HG03280 (cell line): Measurements from ENCODE around the gene KCNQ1.

Experiments used
- ATAC-seq: cut with Tn5 transposase; IDR thresholded peaks from one replicate; pipeline ENCODE4 v1.9.1; 2021; ENCODE audit warnings: mild to moderate bottlenecking, moderate library complexity; ENCODE audit not compliant: unreplicated experiment

The KCNQ1 gene

GRCh38 chr11:2704896-2705606 is 260.2 kb downstream of the KCNQ1 start:
- ATAC-seq: no peak

DNA sequence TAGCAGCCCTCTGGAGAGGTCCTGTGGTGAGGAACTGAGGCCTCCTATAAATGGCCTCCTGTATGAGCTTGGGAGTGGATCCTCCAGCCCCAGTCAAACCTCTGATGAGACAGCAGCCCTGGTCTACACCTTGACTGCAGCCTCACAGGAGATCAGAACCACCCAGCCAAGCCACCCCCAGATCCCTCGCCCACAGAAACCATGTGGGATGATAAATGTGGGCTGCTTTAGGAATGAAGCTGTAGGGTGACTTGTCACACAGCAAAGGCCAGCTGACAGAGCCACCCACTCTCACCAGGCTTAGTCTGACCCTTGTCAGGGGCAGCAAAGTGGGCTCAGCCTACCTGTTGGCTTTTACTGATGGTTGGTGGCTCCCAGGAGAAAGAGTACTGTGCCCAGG is 261.5 kb downstream of the KCNQ1 start:
- no peak for ATAC-seq

DNA sequence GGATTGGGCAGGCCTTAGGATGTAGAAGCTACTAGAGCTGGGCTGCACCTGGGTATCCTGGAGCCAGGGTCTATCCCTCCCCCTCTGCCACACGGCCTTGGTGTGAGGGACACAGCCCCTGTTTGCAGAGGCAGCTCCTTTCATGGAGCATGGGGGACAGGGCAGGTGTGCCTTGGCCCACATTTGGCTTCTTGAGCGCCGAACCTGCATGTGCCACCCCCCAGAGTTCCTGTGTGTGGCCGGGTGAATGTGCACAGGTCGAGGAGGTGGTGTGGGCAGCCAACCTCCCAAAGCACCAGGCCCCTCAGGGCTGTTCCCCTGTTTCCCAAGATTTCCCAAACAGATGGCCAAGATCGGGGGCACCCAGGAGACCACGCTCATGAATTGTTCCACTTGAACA is 262.9 kb downstream of the KCNQ1 start:
- ATAC-seq: no peak

- ATAC-seq: no peak
Measured at GRCh38 chr11:2708151-2708581, 263.4 kb downstream of the KCNQ1 start.

DNA sequence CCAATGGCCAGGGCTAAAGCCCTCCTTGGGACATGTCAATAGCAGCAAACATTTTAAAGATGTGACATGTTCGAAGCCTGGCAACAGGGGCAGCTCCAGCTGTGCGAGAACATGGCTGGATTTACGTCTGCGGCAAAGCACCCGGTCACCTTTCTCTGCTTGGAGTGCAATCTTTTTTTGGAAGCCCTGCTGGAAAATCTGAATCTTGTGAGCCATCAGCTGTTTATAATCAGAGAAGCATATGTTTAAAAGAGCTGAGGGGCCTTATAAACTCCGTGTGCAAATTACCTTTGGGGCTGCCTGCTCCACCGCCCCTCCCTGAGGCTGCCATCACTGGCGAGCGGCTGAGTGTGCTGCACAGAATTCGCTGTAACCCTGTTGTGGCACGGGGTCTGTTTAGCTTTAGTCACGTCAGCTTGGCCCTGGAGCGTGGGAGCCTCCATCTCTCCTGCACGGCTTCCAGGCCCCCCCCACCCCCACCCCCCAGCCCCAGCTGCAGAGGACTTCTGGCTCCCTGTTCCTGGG is 264.0 kb downstream of the KCNQ1 start:
- no peak for ATAC-seq

DNA sequence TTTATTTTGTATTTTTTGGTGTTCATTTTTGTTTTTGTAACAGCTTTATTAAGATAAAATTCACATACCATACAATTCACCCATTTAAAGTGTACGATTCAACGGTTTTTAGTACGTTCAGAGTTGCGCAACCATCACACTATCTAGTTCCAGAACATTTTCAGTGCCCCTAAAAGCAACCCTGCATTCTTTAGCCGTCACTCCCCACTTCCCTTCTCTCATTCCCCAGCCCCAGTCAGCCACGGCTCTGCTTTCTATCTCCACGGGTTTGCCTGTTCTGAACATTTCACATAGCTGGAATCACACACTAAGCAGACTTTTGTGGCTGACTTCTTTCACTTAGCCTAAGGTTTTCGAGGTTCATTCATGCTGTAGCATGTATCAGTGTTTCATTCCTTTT is 264.6 kb downstream of the KCNQ1 start:
- no peak for ATAC-seq

DNA sequence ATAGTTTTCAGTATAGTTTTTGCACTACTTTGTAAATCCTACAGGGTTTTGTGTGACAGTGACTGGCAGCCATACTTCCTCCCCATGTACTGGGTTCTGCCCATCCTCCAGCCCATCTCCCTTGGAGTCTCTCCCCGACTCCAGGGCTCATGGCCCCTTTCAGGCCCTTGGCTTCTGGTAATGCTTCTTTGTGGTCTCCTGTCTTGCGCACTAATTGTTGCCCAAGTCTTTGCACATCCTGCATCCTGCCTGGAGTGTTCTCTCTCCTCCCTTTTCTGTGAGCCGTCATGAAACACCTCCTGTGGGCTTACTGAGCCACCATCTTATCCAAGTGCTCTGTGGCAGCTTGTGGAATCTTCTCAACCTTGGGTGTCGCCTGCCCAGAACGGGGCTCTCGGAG is 266.4 kb downstream of the KCNQ1 start:
- no peak for ATAC-seq

DNA sequence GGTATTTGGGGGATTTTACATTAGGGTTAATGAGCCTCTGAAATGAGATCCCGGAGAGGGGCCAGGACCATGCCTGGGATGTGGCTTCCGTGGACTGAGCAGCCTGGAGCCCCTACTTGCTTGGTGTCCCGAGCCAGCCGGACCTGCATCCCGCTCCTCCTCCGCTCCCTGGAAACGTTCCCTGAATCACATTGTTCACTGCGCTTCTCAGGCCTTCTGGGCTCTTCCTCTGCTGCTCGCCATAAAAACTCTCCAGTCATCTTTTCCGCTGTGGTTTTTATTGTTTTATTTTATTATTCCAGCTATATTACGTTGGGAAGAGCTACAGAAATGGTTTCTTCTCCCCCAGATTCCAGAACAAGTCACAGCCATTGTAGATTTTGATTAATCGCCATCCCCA is 268.3 kb downstream of the KCNQ1 start:
- no peak for ATAC-seq

GRCh38 chr11:2713661-2714462 is 269.1 kb downstream of the KCNQ1 start:
- no peak for ATAC-seq

- no peak for ATAC-seq
Measured at GRCh38 chr11:2714463-2714800, 269.6 kb downstream of the KCNQ1 start.

- ATAC-seq: no peak
Measured at GRCh38 chr11:2714871-2715270, 270.1 kb downstream of the KCNQ1 start.

DNA sequence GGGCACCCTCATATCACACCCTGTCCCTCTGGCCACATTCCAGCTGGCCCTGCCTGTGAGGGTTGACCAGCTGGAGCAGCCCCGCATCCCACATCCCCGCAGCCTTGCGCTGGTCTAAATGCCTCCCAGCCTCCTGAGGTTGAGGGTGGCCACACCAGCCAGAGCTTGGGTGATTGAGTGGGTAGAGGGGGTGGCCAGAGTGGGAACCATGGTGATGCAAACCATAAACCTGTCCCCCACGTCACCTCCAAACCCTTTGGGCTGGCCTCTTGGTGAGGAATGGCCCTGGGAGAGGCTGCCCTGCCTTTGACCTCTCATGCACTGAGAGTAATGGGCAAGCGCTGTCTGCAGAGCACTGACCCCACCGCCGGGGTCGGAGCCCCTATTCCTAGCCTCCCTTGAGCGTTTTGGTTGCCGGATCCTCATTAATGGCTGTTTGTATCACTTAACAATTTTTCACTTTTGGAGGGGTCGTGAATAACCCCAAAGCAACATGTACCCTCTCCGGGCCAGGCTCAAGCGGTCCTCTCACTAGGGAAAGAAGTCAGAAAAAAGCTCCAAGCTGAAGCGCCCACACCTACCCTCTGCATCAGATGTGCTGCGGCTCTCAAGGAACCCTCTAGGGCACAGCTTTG is 271.0 kb downstream of the KCNQ1 start:
- ATAC-seq: no peak

DNA sequence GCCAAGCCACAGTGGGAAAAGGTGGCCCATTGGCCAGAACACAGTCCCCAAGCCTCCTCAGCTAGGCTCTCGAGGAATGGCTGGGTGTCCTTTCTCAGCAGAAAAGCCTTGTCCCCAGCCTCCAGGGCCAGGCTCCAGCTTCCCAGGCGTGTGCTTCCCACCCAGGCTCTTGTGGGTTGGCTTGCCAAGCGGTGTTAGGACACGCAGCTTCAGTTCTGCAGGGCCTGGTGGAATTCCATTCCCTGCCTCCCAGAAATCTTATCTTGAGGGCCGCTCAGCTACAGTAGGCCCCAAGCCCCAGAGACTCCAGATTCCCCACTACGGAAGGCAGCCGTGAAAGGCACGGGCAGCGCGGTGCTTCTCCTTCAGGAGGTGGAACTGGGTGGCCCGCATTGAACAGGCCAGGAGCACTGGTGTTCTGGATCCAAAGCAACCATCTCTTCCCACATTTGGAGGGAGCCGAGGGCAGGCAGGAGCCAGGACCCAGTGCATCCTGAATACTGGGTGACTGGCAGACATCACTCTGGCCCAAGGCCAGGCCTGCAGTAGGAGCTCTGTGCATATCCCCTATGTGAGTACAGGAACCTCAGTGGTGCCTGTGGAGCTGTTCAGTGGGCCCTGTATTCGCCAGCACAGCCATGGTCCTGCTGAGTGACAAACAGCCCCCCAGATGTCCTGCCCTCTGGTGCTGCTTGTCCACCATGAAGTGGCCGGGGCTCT is 271.7 kb downstream of the KCNQ1 start:
- no peak for ATAC-seq

DNA sequence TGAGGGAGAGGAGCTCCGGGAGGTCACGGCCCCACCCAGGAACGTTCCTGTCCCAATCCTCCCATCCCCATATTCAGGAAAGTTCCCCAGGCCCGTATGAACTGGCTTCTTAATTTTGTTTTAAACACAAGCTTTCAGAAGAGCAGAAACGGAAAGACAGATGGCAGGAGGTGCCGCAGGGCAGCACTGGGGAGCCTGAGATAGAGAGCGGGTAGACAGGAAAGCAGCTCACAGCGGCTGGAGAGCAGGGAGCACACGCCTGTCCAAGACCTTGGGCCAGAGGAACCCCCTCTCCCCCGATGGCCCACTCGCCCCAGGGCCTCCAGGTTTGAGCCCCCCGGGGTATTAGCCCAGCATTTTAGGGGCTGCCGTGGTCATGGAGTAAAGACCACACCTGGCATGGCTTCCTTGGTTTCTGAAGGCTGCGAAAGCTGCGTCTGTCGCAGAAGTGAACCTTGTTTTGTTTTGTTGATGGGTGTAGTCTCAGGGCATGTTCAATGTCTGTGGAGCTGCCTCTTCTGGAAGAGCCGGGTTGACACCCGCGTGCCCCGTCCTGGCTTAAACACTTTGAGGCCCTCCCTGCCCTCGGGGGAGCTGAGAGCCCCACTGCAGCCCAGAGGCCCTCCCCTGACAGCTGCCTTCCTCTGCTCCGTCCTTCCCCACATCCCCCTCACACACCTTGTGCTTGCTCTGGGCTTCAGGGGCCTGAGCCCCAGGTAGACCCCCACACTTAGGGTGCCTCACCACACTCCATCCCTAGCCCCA is 272.9 kb downstream of the KCNQ1 start:
- ATAC-seq: no peak

GRCh38 chr11:2718817-2719438 is 274.1 kb downstream of the KCNQ1 start:
- no peak for ATAC-seq

DNA sequence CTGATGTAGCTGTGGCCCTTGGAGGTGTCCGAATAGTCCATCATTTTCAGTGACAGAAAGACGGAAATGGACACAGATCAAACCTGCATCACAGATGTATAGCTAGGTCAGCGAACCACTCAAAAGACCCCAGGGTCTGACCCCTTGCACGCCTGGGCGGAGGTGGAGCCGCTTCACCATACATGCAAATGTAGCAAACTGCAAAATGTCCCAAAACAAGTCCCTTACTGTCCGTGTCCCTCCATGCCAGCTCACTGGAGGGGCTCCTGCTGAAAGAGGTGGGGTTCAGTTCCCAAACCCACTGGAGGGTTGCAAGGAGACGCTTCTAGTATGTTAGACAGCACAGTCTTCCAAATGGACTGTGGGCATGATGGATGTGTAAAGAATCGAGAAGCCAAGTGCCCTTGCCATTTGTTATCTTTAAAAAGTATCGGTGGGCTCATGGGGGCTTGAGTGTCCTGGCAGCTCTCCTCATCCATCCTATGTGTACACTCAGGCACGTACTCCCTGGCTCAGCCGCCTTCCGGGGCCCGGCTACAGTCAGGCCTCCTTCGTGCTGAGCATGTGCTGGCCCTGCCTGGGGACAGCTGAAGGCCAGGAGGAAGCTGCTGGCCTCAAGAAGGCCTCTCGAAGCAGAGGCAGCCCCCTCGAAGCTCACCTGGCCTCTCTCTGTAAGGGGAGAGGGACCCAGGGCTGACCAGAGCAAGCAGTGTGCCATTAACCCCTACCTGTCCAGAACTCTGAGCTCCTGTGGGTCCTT is 275.2 kb downstream of the KCNQ1 start:
- ATAC-seq: no peak

DNA sequence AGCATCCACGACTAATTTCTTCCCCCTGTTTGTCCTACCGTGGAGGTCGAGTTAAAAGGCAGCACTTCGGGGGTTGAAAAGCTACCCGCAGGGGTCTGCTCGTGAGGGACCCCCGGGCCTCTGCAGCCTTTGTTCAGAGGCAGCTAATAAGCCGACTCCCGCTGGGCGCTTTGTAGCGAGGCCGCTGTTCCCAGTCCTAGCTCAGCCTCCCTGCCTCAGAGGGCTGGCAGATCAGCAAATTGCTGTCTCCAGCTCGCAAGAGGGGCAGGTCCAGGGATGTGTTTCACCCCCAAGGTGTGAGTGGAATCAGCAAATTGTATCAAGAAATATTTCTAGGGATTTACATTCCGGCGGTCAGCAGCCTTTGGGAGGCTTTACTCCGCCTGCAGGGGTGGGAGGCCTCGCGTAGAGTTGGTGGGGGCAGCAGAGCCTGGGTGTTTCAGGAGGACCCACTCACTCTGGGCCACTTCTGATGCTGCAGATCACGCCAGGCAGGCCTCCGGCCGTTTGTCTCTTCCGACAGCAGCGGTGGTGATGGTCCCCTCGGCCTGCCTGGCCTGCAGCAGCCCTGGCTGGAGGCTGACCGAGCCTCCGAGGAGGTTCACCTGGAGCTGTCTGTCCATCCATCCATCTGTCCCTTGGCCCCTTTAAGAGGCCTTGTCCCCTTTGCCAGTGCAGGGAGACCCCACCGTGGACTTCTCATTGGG is 276.6 kb downstream of the KCNQ1 start:
- no peak for ATAC-seq

GRCh38 chr11:2722955-2723354 is 278.1 kb downstream of the KCNQ1 start:
- ATAC-seq: no peak

DNA sequence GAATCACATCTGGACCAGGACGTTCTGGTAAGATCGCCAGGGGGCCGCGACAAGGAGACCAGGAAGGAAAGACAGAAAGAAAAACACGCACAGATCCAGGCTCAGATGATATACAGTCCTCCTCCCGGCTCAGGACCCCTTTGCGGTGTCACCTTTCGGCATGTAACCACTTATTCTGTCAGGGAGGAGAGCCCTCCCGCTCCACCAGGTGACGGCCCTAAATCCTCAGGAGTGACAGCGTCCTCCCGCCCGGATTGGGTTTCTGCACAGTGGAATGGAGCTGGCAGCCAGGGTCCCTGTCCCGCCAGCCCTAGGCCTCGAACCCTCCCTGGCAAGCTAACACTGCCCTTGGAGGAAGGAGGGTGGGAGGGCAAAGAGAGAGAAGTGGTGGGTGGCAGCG is 279.3 kb downstream of the KCNQ1 start:
- no peak for ATAC-seq
